ENCODE data around the gene DNAJC17. TPM values are rescaled to one million over a fixed set of nuclear protein-coding genes. Genes with fewer than 3 reads are reported as not detected.

DNAJC17 gene
- polyA plus RNA-seq, 3 donors: 15.7 to 31.6 (median 21.5) TPM

GRCh38 chr15:40856746-40857145 is 49.5 kb upstream of the DNAJC17 start:
- Histone ChIP-seq H3K36me3 (replicated peaks in 1 of 2; ENCODE audit: control insufficient read depth in 1 of 2, insufficient read depth in 2 of 2, low read length in 2 of 2) (peaks cover 38 to 53% of the 10 kb centered on the region in 2 donors), H3K9ac (ENCODE audit: insufficient read depth, low read length, poor library complexity, severe bottlenecking) (peak overlapping the region; percentile 13), H3K4me1 (ENCODE audit: control insufficient read depth in 1 of 2, insufficient read depth in 2 of 2, low read length in 2 of 2) (peaks cover 33 to 45% of the 10 kb centered on the region in 2 donors), H3K4me2 (replicated peaks; ENCODE audit: extremely low read depth, low read length, poor library complexity, severe bottlenecking) (no peak overlapping the region), H3K79me2 (ENCODE audit: insufficient read depth, low read length) (no peaks in the 10 kb centered on the region), H4K20me1 (ENCODE audit: insufficient read depth, low read length) (peaks cover 12% of the 10 kb centered on the region), H3K27ac (ENCODE audit: low read depth in 1 of 2, low read length in 2 of 2) (peak overlapping the region; percentile 15 to 72), H2AFZ (ENCODE audit: insufficient read depth, low read depth, low read length, poor library complexity, severe bottlenecking) (peak overlapping the region; percentile 71), H3K9me3 (replicated peaks in 1 of 2; ENCODE audit: control insufficient read depth in 1 of 2, insufficient read depth in 1 of 2, low read length in 2 of 2) (no peaks in the 10 kb centered on the region), H3K27me3 (ENCODE audit: control insufficient read depth in 2 of 2, insufficient read depth in 2 of 2, low read length in 2 of 2) (no peaks in the 10 kb centered on the region), H3K4me3 (replicated peaks in 1 of 3; ENCODE audit: low read depth in 2 of 3, low read length in 3 of 3) (no peak overlapping the region)
- H3K27ac Mint-ChIP-seq: peak overlapping the region in 3 of 7 donors; percentile 28 to 73 (median 65)
- 97% methylated on average over 6 of the region's 8 CpGs for WGBS (ENCODE audit: insufficient coverage)
- H3K27me3 Mint-ChIP-seq (ENCODE audit: low read depth in 3 of 3): peaks cover 4 to 8% (median 4%) of the 10 kb centered on the region in 3 donors
- intact Hi-C loops (cut with micrococcal nuclease): loop anchor here in 1 of 2 donors (2.0 kb wide), 1 partner anchor 166 kb away; no protein-coding TSS in a partner anchor
- DNase-seq: no peak
- no peak overlapping the region for H3K4me3 Mint-ChIP-seq
- H3K4me1 Mint-ChIP-seq: peaks cover 37% of the 10 kb centered on the region
- peaks cover 35 to 63% of the 10 kb centered on the region in 2 donors for H3K36me3 Mint-ChIP-seq
- no peak for TF ChIP-seq CTCF (IDR thresholded peaks at IDR 0.05)
- H3K9me3 Mint-ChIP-seq: peaks cover 0 to 3% (median 0%) of the 10 kb centered on the region in 7 donors

GRCh38 chr15:40855706-40856234 is 48.5 kb upstream of the DNAJC17 start:
- Histone ChIP-seq H3K27ac (ENCODE audit: low read depth in 1 of 2, low read length in 2 of 2) (no peak overlapping the region), H3K4me2 (replicated peaks; ENCODE audit: extremely low read depth, low read length, poor library complexity, severe bottlenecking) (no peak overlapping the region), H3K9me3 (replicated peaks in 1 of 2; ENCODE audit: control insufficient read depth in 1 of 2, insufficient read depth in 1 of 2, low read length in 2 of 2) (no peaks in the 10 kb centered on the region), H3K36me3 (replicated peaks in 1 of 2; ENCODE audit: control insufficient read depth in 1 of 2, insufficient read depth in 2 of 2, low read length in 2 of 2) (peaks cover 38 to 53% of the 10 kb centered on the region in 2 donors), H3K9ac (ENCODE audit: insufficient read depth, low read length, poor library complexity, severe bottlenecking) (no peak overlapping the region), H3K4me3 (replicated peaks in 1 of 3; ENCODE audit: low read depth in 2 of 3, low read length in 3 of 3) (no peak overlapping the region), H3K79me2 (ENCODE audit: insufficient read depth, low read length) (no peaks in the 10 kb centered on the region), H4K20me1 (ENCODE audit: insufficient read depth, low read length) (peaks cover 12% of the 10 kb centered on the region), H3K4me1 (ENCODE audit: control insufficient read depth in 1 of 2, insufficient read depth in 2 of 2, low read length in 2 of 2) (peaks cover 31 to 40% of the 10 kb centered on the region in 2 donors), H3K27me3 (ENCODE audit: control insufficient read depth in 2 of 2, insufficient read depth in 2 of 2, low read length in 2 of 2) (no peaks in the 10 kb centered on the region), H2AFZ (ENCODE audit: insufficient read depth, low read depth, low read length, poor library complexity, severe bottlenecking) (no peak overlapping the region)
- peak overlapping the region in 1 of 7 donors; percentile 43 for H3K27ac Mint-ChIP-seq
- peaks cover 2 to 7% (median 4%) of the 10 kb centered on the region in 3 donors for H3K27me3 Mint-ChIP-seq (ENCODE audit: low read depth in 3 of 3)
- intact Hi-C loops (cut with micrococcal nuclease): loop anchor here in 1 of 2 donors (2.0 kb wide), 1 partner anchor 167 kb away; no protein-coding TSS in a partner anchor
- no peak for TF ChIP-seq CTCF (IDR thresholded peaks at IDR 0.05)
- peaks cover 0 to 3% (median 0%) of the 10 kb centered on the region in 7 donors for H3K9me3 Mint-ChIP-seq
- DNase-seq: no peak
- no peak overlapping the region for H3K4me3 Mint-ChIP-seq
- H3K36me3 Mint-ChIP-seq: peaks cover 42 to 72% of the 10 kb centered on the region in 2 donors
- WGBS (ENCODE audit: insufficient coverage): 100% methylated on average over 7 of the region's 13 CpGs
- H3K4me1 Mint-ChIP-seq: peaks cover 33% of the 10 kb centered on the region

All from CD14-positive monocyte (primary cell).